AG04449 (cell line): ENCODE measurements around the gene EFNA5.

ENCODE experiments used
- CTCF ChIA-PET: fragments of 350-600 bp; formaldehyde crosslinking; extraction: SDS; loops from one replicate; lab custom pipeline; 2021; ENCODE audit warnings: antibody characterized with exemption; lab: Yijun Ruan, JAX
- POLR2A ChIA-PET: fragments of 400-600, 350-600 bp; formaldehyde crosslinking; extraction: SDS; loops from one replicate; lab custom pipeline; 2020; ENCODE audit warnings: antibody characterized with exemption, inconsistent platforms; lab: Yijun Ruan, JAX
- DNase-seq: peaks from one replicate; pipeline ENCODE4 v3.0.0-alpha.2; 2010; ENCODE audit warnings: low read depth, low spot score
- H3K4me3 ChIP-seq: 2 replicates; pipeline ENCODE4 v1.5.1; 2011; ENCODE audit warnings: low read depth, mild to moderate bottlenecking, control low read depth, low read length
- TF ChIP-seq, protein P1 (sequence below): IDR thresholded peaks from one replicate; pipeline ENCODE4 v1.5.1; 2011; ENCODE audit warnings: mild to moderate bottlenecking, moderate library complexity, low read length, control low read depth, inconsistent platforms; ENCODE audit not compliant: insufficient read depth; ENCODE audit errors: missing control alignments

EFNA5 gene

DNA sequence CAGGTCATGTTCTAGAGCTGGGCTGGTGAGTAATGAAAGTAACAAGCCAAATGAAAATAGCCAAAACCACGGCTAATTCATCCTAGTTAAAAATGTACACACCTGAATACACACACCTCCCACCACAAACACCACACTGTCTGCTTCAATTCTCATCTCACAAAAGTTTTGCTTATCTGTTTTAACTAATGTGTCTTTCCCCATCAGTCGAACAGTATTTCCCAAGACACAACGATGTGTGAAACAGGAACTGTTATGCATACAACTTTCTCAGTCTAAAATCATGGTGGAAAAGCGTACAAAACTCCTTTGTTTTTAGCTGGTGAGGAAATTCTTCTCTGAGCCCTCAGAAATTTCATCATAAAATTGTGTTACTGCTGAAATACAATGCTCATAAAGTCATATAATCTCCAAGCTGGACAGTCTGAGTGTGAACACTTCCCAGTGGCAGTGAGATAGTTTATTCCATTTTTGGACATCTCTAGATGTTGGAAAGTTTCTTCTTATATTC, 242.4 kb downstream of the EFNA5 start:
- POLR2A ChIA-PET: no interaction called here
- TF ChIP-seq, protein P1, sequence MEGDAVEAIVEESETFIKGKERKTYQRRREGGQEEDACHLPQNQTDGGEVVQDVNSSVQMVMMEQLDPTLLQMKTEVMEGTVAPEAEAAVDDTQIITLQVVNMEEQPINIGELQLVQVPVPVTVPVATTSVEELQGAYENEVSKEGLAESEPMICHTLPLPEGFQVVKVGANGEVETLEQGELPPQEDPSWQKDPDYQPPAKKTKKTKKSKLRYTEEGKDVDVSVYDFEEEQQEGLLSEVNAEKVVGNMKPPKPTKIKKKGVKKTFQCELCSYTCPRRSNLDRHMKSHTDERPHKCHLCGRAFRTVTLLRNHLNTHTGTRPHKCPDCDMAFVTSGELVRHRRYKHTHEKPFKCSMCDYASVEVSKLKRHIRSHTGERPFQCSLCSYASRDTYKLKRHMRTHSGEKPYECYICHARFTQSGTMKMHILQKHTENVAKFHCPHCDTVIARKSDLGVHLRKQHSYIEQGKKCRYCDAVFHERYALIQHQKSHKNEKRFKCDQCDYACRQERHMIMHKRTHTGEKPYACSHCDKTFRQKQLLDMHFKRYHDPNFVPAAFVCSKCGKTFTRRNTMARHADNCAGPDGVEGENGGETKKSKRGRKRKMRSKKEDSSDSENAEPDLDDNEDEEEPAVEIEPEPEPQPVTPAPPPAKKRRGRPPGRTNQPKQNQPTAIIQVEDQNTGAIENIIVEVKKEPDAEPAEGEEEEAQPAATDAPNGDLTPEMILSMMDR: no peak
- CTCF ChIA-PET: no interaction called here
- H3K4me3 ChIP-seq: no peak overlapping the region
- DNase-seq: no peak

DNA sequence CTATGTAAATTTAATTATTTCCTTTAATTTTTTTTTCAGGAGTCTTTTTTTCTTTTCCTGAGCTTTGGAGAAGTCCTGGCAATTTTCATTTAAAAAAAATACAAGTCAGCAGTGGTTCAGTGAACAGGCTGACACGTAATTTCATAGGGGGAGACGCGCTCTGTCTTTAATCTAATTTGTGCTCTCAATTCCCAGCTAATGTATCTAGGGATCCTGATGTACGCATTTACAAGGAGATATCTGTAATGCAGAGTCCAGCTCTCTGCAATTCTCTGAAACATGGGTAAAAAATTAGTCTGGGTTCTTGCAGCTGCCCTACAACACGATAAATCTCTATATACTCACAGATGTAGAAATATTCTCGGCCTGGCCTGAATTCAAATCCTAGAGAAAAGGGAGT, 243.9 kb downstream of the EFNA5 start:
- CTCF ChIA-PET: no interaction called here
- TF ChIP-seq, protein P1: no peak
- no peak overlapping the region for H3K4me3 ChIP-seq
- POLR2A ChIA-PET: no interaction called here
- no peak for DNase-seq

DNA sequence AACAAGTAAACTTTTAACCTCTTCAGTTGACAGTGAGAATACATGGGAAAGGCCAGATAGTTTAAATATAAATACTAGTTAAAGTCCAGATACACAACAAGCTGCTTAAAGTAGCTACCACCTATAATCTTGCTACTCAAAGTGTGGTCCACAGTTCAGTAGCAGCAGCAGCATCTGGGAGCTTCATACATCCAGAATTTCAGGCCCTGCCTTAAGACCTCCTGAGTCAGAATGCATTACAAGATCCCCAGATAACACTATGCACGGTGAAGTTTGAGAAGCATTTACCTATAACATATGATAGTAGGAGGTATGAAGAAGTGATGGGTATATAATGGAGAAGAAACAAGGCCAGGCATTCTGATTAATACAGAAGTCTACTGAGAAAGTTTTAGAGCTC, 244.5 kb downstream of the EFNA5 start:
- POLR2A ChIA-PET: interaction anchor here (0.8 kb wide), 1 partner anchor 37 kb away, joined by 3 read pairs; no protein-coding TSS in a partner anchor

DNA sequence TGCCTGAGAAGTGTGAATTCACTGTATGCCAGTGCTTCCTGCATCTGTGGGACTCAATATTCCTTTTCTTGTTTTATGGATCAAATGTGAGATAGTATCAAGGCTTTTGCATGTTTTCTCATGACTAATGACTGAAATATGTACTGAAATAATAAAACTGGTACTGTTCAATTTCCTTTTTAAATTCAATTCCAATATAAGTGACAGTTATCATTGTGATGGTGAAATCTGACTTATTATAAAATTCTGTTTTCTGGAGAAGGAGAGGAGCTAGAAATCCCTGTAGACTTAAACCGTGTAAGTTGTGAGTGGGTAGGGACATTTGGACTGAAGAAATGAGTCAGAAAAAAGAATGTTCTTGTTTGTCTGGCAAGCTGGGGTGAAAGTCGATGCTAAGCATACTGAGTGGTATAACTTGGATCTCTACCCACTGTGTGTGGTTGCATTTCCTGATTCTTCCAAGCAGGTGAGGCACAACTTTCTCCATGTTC, 245.2 kb downstream of the EFNA5 start:
- TF ChIP-seq, protein P1: no peak
- peak; percentile 54 for DNase-seq
- POLR2A ChIA-PET: interaction anchor here (0.8 kb wide), 1 partner anchor 37 kb away, joined by 3 read pairs; no protein-coding TSS in a partner anchor

More for the DNA sequence above, 244.5 kb downstream of the EFNA5 start:
- CTCF ChIA-PET: interaction anchor here (1.2 kb wide), 1 partner anchor 11 kb away, joined by 4 read pairs; no protein-coding TSS in a partner anchor
- TF ChIP-seq, protein P1: no peak
- DNase-seq: no peak
- H3K4me3 ChIP-seq: no peak overlapping the region

DNA sequence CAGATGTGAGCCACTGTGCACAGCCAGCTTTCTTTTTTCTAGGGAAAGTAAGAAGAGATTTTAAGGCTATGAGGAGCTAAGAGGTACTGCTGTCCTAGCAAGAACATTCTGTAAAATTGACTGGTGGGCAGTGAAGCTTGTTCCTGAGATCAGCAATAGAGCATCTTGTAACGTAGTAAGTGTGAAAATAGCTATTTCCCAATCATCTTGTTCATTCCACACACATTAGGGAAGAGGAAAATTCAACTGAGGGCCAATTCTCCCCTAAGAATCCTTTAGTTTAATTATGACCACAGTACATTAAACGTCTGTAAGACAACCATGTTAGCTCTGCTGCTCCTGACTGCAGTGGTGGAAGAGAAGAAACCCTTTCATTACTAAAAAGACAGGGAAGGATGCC, 246.2 kb downstream of the EFNA5 start:
- no peak for DNase-seq
- H3K4me3 ChIP-seq: no peak overlapping the region
- ChIA-PET POLR2A (interaction anchor here (0.6 kb wide), 1 partner anchor 36 kb away, joined by 3 read pairs; no protein-coding TSS in a partner anchor), CTCF (interaction anchor here (1.1 to 1.6 kb wide), 2 partner anchors 10 to 148 kb away, joined by 3 to 4 read pairs; no protein-coding TSS in a partner anchor)
- TF ChIP-seq, protein P1: no peak

More for the DNA sequence above, 245.2 kb downstream of the EFNA5 start:
- CTCF ChIA-PET: interaction anchor here (1.1 to 1.2 kb wide), 2 partner anchors 9 to 10 kb away, joined by 3 to 4 read pairs; no protein-coding TSS in a partner anchor
- no peak overlapping the region for H3K4me3 ChIP-seq

DNA sequence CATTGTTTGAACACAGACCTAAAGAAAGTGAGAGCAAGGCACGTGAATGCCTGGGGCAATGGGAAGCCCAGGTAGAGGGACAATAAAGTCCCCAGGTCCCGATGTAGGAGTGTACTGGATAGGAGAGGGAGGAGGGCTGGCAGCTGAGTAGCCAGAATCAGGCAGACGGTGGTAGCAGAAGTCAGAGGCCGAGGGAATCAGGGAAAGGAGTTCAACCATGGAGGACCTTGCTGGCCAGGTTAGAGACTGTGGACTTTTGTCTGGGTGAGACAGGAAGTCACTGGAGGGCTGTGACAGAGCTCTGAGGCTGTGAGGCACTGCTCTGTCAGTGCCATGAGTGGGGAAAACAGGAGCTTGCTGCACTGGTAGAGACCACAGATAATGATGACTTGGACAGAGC, 248.2 kb downstream of the EFNA5 start:
- DNase-seq: no peak
- H3K4me3 ChIP-seq: no peak overlapping the region
- POLR2A ChIA-PET: no interaction called here
- CTCF ChIA-PET: no interaction called here
- TF ChIP-seq, protein P1: no peak
